HepG2 (cell line): ENCODE data around the gene UBP1. TPM values are rescaled to one million over a fixed set of nuclear protein-coding genes. Genes with fewer than 3 reads are reported as not detected.

Source experiments
- CENPT ChIP-seq: sonication (generic); formaldehyde crosslinking; IDR thresholded peaks from 2 replicates; pipeline ENCODE4 v1.8.0; 2022; ENCODE audit warnings: low read depth, mild to moderate bottlenecking, moderate library complexity, missing genetic modification reagents
- CERS6 ChIP-seq: sonication (generic); formaldehyde crosslinking; IDR thresholded peaks from 2 replicates; pipeline ENCODE4 v1.5.0; 2020; ENCODE audit warnings: missing genetic modification reagents
- CREB1 ChIP-seq, 2 experiments: fragments of 450-650 bp in 1 of 2; IDR thresholded peaks; 2 replicates each; pipeline ENCODE4 v1.6.1; 2016 to 2017; ENCODE audit warnings: control low read depth in 1 of 2, mild to moderate bottlenecking in 1 of 2, missing compliant biosample characterization in 1 of 2, missing genetic modification characterization in 1 of 2
- ELF4 ChIP-seq: sonication (generic); formaldehyde crosslinking; IDR thresholded peaks from 2 replicates; pipeline ENCODE4 v1.5.0; 2020; ENCODE audit warnings: missing genetic modification reagents, mild to moderate bottlenecking, moderate library complexity, borderline replicate concordance
- GABPB1 ChIP-seq: IDR thresholded peaks from 2 replicates; pipeline ENCODE4 v1.6.1; 2016; ENCODE audit warnings: mild to moderate bottlenecking, missing genetic modification reagents, moderate library complexity, missing compliant biosample characterization
- HNRNPUL1 ChIP-seq: fragments of 200-400 bp; formaldehyde crosslinking; IDR thresholded peaks from 2 replicates; pipeline ENCODE4 v1.6.1; 2017; ENCODE audit warnings: low read depth, mild to moderate bottlenecking, low read length, moderate library complexity
- KAT7 ChIP-seq: IDR thresholded peaks from 2 replicates; pipeline ENCODE4 v1.6.1; 2018; ENCODE audit warnings: borderline replicate concordance, missing compliant biosample characterization
- SNAPC4 ChIP-seq: sonication (generic); formaldehyde crosslinking; IDR thresholded peaks from 2 replicates; pipeline ENCODE4 v1.4.0; 2020; ENCODE audit warnings: mild to moderate bottlenecking, missing genetic modification reagents
- TERF1 ChIP-seq: sonication (generic); formaldehyde crosslinking; IDR thresholded peaks from 2 replicates; pipeline ENCODE4 v1.8.0; 2022; ENCODE audit warnings: mild to moderate bottlenecking, missing genetic modification reagents, moderate library complexity
- THRA ChIP-seq: sonication (generic); formaldehyde crosslinking; IDR thresholded peaks from 2 replicates; pipeline ENCODE4 v1.4.0; 2020; ENCODE audit warnings: missing genetic modification reagents, borderline replicate concordance
- TOPORS ChIP-seq: sonication (generic); formaldehyde crosslinking; IDR thresholded peaks from 2 replicates; pipeline ENCODE4 v1.8.0; 2023; ENCODE audit warnings: mild to moderate bottlenecking, missing genetic modification reagents
- ZNF235 ChIP-seq: sonication (generic); formaldehyde crosslinking; IDR thresholded peaks from 2 replicates; pipeline ENCODE4 v1.8.1; 2023; ENCODE audit warnings: mild to moderate bottlenecking, missing genetic modification reagents, borderline replicate concordance
- ZNF282 ChIP-seq: fragments of 450-650 bp; IDR thresholded peaks from 2 replicates; pipeline ENCODE4 v1.6.1; 2018; ENCODE audit not compliant: partially characterized antibody
- ZNF382 ChIP-seq: sonication (generic); formaldehyde crosslinking; IDR thresholded peaks from 2 replicates; pipeline ENCODE4 v1.5.0; 2020; ENCODE audit warnings: missing genetic modification reagents, mild to moderate bottlenecking, borderline replicate concordance
- ZNF496 ChIP-seq: sonication (generic); formaldehyde crosslinking; IDR thresholded peaks from 2 replicates; pipeline ENCODE4 v1.8.1; 2023; ENCODE audit warnings: mild to moderate bottlenecking, moderate library complexity, missing genetic modification reagents; ENCODE audit not compliant: insufficient replicate concordance
- ZNF512 ChIP-seq: sonication (generic); formaldehyde crosslinking; IDR thresholded peaks from 2 replicates; pipeline ENCODE4 v1.4.0; 2020; ENCODE audit warnings: mild to moderate bottlenecking, missing genetic modification reagents
- ZNF737 ChIP-seq: sonication (generic); formaldehyde crosslinking; IDR thresholded peaks from 2 replicates; pipeline ENCODE4 v1.5.0; 2020; ENCODE audit warnings: missing genetic modification reagents, mild to moderate bottlenecking, borderline replicate concordance
- polyA plus RNA-seq, 8 experiments: library from polyadenylated mRNA; depleted of rRNA in 3 of 8; stranded (reverse) in 7 of 8; unstranded in 1 of 8; fragments of >200 nt; fragmentation: Illumina TruSeq in 4 of 8; extraction: Trizol in 4 of 8; gene quantifications; 2 replicates each; pipeline versions ENCODE4 v1.2.1 to v1.2.3, GENCODE V29; 2011 to 2016; ENCODE audit warnings: low read depth in 4 of 8, missing spikeins in 1 of 8, mixed read lengths in 1 of 8; ENCODE audit not compliant: insufficient read depth in 1 of 8
- total RNA-seq, 5 experiments: library from RNA; depleted of rRNA; stranded (reverse); fragments of >200 nt; fragmentation: Illumina TruSeq; extraction: Trizol; gene quantifications; 2 replicates each; pipeline ENCODE4 v1.2.3, GENCODE V29; 2016; ENCODE audit warnings: low read depth in 1 of 5

UBP1 gene
- total and polyA plus RNA-seq, 2 of the 13 experiments (the other 11 are each of a cell fraction or from before 2014, with no cell fraction given): 48.3 to 79.9 TPM

- no peak for TF ChIP-seq SNAPC4 (CRISPR knock-in tag)
- no peak for TF ChIP-seq CENPT
- TF ChIP-seq CERS6: no peak
- TF ChIP-seq TOPORS: no peak
- no peak for TF ChIP-seq ZNF382
- TF ChIP-seq ZNF737: no peak
- TF ChIP-seq GABPB1: peak; percentile 71; the same call in 1 of the 2 replicates
- no peak for TF ChIP-seq ZNF512 (CRISPR knock-in tag)
- TF ChIP-seq ELF4 (CRISPR knock-in tag): 0 out of 2 replicates have a peak, but pooled peaks have one; percentile 57
- no peak for TF ChIP-seq ZNF235 (CRISPR knock-in tag)
- no peak for TF ChIP-seq CREB1 (IDR thresholded peaks at IDR 0.05)
- TF ChIP-seq CREB1 (CRISPR knock-in tag; IDR thresholded peaks at IDR 0.05): no peak
- TF ChIP-seq THRA: no peak
- TF ChIP-seq TERF1: 0 out of 2 replicates have a peak, but pooled peaks have one; percentile 31
- no peak for TF ChIP-seq HNRNPUL1
- no peak for TF ChIP-seq ZNF496 (CRISPR knock-in tag)
- TF ChIP-seq ZNF282: no peak
- TF ChIP-seq KAT7 (CRISPR knock-in tag): peak; percentile 90; the same call in 1 of the 2 replicates
Measured at GRCh38 chr3:33439546-33440327, 468 bp downstream of the UBP1 start (continued).
